Stomach (tissue), 9 donors: ENCODE results near the gene PDILT. TPM values are rescaled to one million over a fixed set of nuclear protein-coding genes. Genes with fewer than 3 reads are reported as not detected.

Experiments
- DNase-seq, 2 donors: peaks; one replicate each; pipeline versions ENCODE4 v3.0.0 to v3.0.0-alpha.2; 2013 to 2019
- H3K27ac ChIP-seq, 5 donors: fragments of 200-600 bp in 4 of 5; sonication (generic) in 4 of 5; one replicate each; pipeline ENCODE4 v1.5.1; 2013 to 2019; ENCODE audit warnings: mild to moderate bottlenecking in 1 of 5, moderate library complexity in 1 of 5
- H3K27me3 ChIP-seq, 3 donors: fragments of 200-600 bp; sonication (generic); one replicate each; pipeline ENCODE4 v1.5.1; 2017 to 2019; ENCODE audit warnings: mixed run types in 1 of 3
- H3K36me3 ChIP-seq, 4 donors: fragments of 200-600 bp; sonication (generic); 1 replicate in 3 of 4; 2 replicates in 1 of 4; pipeline ENCODE4 v1.5.1; 2016 to 2019
- H3K4me1 ChIP-seq, 4 donors: fragments of 200-600 bp; sonication (generic); one replicate each; pipeline ENCODE4 v1.5.1; 2016 to 2019
- H3K4me3 ChIP-seq, 4 donors: fragments of 200-600 bp; sonication (generic) in 3 of 4; one replicate each; pipeline ENCODE4 v1.5.1; 2016 to 2019; ENCODE audit warnings: mild to moderate bottlenecking in 1 of 4
- H3K9me3 ChIP-seq, 4 donors: fragments of 200-600 bp; sonication (generic); one replicate each; pipeline ENCODE4 v1.5.1; 2016 to 2019
- EP300 ChIP-seq: sonication (generic); formaldehyde crosslinking; IDR thresholded peaks from one replicate; pipeline ENCODE4 v1.6.1; 2017; ENCODE audit warnings: antibody characterized with exemption
- POLR2A ChIP-seq, 4 donors: fragments of 450-650 bp; IDR thresholded peaks; one replicate each; pipeline ENCODE4 v1.6.1; 2016; ENCODE audit warnings: antibody characterized with exemption in 4 of 4, control low read depth in 2 of 4, mild to moderate bottlenecking in 1 of 4, moderate library complexity in 1 of 4
- POLR2AphosphoS5 ChIP-seq, 3 donors: sonication (generic); formaldehyde crosslinking; IDR thresholded peaks; one replicate each; pipeline ENCODE4 v1.6.1; 2016; ENCODE audit warnings: antibody characterized with exemption in 3 of 3
- WGBS, 5 donors: extraction: QIAGEN DNeasy Blood & Tissue Kit in 3 of 5; methylation state at CpG; one replicate each; pipeline versions ENCODE4 v1.1.5 to v1.1.7; 2013 to 2018; 5-methylcytosine and 5-hydroxymethylcytosine counted together
- intact Hi-C: fragments of 100-400 bp; cut with DNase I; formaldehyde crosslinking; loops from one replicate; pipeline ENCODE4 v1.15.1; 2023; ENCODE audit warnings: low total_unique reads
- polyA plus RNA-seq, 3 donors: library from polyadenylated mRNA; stranded (reverse); fragments of 200-250 nt; gene quantifications; one replicate each; pipeline ENCODE4 v1.2.3, GENCODE V29; 2013
- total RNA-seq, 5 donors: library from RNA; depleted of rRNA; stranded (reverse); fragments of >200 nt; gene quantifications; one replicate each; pipeline versions ENCODE4 v1.1.0 to v1.2.3, GENCODE V29; 2014 to 2016
- TF ChIP-seq, protein P1 (sequence below), 7 experiments: fragments of 450-650 bp in 4 of 7; fragments of 200-600 bp in 3 of 7; sonication (generic) in 3 of 7; IDR thresholded peaks; one replicate each; pipeline ENCODE4 v1.5.1; 2016 to 2019; ENCODE audit warnings: antibody characterized with exemption in 7 of 7, control low read depth in 2 of 7, mild to moderate bottlenecking in 1 of 7
- donor health status: healthy with polysubstance abuse.
- donor health status: Bipolar disorder and iron deficiency.
- donor health status: healthy.

The PDILT gene
- total and polyA plus RNA-seq, 8 donors, result 0.37 to 150 (median 34.8) TPM; not detected in 1

DNA sequence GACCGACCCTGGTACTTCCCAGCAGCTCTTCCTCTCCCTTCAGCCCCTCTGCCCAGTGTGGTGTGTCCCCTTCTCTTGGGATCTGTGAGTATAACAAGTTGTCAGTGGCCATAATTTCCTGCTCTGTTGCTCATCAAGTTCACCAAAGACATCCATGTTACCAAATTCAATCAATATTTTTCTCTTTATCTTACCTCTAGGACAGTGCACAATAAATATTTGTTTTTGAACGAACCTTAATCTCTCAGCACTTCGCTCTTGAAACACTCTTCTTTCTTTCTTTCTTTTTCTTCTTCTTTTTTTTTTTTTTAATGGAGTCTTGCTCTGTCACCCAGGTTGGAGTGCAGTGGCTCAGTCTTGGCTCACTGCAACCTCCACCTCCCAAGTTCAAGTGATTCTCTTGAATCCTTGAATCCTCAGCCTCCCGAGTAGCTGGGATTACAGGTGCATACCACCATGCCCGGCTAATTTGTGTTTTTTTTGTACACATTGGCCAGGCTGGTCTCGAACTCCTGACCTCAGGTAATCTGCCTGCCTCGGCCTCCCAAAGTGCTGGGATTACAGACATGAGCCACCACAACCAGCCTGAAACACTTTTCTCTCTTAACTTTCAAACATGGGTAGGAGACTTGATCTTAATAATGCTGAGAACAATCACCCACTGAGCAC lies 49.3 kb downstream of the PDILT start:
- WGBS, 5 donors, result 59 to 70% (median 64%) methylated on average over 7 of the region's 7 CpGs
- DNase-seq, result no peak

DNA sequence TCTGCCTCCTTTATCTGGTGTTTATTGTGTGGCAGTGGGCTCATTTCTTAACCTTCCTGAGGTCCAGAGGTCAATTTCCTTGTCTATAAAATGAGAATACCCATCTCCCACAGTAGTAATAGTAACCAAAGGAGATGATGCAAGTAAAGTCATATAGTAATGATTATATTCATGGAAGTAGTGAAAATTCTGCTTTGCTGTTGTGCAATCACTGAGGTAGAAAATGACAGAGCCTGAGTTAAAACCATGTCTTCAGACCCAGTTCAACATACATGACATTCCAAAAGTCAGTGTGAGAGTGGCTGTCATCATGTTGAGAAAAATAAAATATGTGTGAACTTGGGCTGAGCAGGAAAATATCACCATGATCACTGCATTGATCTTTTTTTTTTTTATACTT lies 51.2 kb downstream of the PDILT start:
- Histone ChIP-seq H3K4me3 (no peak overlapping the region), H3K27me3 (peaks cover 0 to 10% (median 0%) of the 10 kb centered on the region in 3 donors), H3K4me1 (peaks cover 0 to 7% (median 3%) of the 10 kb centered on the region in 4 donors), H3K9me3 (no peaks in the 10 kb centered on the region), H3K27ac (no peak overlapping the region), H3K36me3 (no peaks in the 10 kb centered on the region)
- TF ChIP-seq POLR2AphosphoS5 (IDR thresholded peaks at IDR 0.05) (no peak), POLR2A (IDR thresholded peaks at IDR 0.05) (no peak), EP300 (no peak)
- TF ChIP-seq, protein P1, sequence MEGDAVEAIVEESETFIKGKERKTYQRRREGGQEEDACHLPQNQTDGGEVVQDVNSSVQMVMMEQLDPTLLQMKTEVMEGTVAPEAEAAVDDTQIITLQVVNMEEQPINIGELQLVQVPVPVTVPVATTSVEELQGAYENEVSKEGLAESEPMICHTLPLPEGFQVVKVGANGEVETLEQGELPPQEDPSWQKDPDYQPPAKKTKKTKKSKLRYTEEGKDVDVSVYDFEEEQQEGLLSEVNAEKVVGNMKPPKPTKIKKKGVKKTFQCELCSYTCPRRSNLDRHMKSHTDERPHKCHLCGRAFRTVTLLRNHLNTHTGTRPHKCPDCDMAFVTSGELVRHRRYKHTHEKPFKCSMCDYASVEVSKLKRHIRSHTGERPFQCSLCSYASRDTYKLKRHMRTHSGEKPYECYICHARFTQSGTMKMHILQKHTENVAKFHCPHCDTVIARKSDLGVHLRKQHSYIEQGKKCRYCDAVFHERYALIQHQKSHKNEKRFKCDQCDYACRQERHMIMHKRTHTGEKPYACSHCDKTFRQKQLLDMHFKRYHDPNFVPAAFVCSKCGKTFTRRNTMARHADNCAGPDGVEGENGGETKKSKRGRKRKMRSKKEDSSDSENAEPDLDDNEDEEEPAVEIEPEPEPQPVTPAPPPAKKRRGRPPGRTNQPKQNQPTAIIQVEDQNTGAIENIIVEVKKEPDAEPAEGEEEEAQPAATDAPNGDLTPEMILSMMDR (IDR thresholded peaks at IDR 0.05), result no peak
- no peak for DNase-seq
- intact Hi-C loops, result no loop called here

More for the DNA sequence above, 49.3 kb downstream of the PDILT start:
- Histone ChIP-seq H3K4me3 (no peak overlapping the region), H3K4me1 (no peaks in the 10 kb centered on the region), H3K27me3 (no peaks in the 10 kb centered on the region), H3K27ac (no peak overlapping the region), H3K36me3 (no peaks in the 10 kb centered on the region), H3K9me3 (no peaks in the 10 kb centered on the region)
- intact Hi-C loops, result no loop called here
- no peak for TF ChIP-seq POLR2A (IDR thresholded peaks at IDR 0.05)
- TF ChIP-seq, protein P1 (IDR thresholded peaks at IDR 0.05), result no peak
- no peak for TF ChIP-seq POLR2AphosphoS5 (IDR thresholded peaks at IDR 0.05)

DNA sequence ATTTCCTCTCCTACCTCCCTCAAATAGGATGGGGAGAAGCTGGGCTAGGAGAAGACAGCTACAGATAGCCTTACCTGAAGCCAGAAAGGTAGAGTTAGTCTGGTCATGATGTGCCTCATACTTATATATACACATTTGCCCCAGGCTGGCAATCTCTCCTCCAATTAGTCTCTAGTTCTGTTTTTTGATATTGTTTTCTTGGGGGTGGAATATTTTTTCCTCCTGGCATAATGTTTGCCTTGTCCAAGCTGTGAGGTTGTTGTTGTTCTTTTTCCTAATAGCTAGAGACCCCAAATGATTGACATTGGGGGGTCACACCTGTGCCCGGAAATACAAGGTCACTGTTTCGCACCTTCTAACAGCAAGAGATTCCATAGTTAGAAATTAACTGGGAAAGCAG lies 51.9 kb downstream of the PDILT start, which contains the start of gene UMOD:
TSS of gene UMOD (minus strand) at position 101 of the 400 bp plus-strand sequence. CDS start 1,978 bp downstream, outside the sequence.
- Histone ChIP-seq H3K27ac (no peak within 1 kb of the TSS), H3K36me3 (no peaks in the 10 kb centered on the region), H3K27me3 (peaks cover 0 to 15% (median 0%) of the 10 kb centered on the region in 3 donors), H3K4me3 (no peak within 1 kb of the TSS), H3K9me3 (no peaks in the 10 kb centered on the region), H3K4me1 (peaks cover 0 to 9% (median 4%) of the 10 kb centered on the region in 4 donors)
- TF ChIP-seq, protein P1 (IDR thresholded peaks at IDR 0.05), result no peak
- no peak for TF ChIP-seq POLR2A (IDR thresholded peaks at IDR 0.05)
- TF ChIP-seq EP300, result no peak
- no peak for TF ChIP-seq POLR2AphosphoS5 (IDR thresholded peaks at IDR 0.05)
- no peak for DNase-seq
- intact Hi-C loops, result no loop called here
- 32 to 58% (median 56%) methylated on average over 2 of the region's 2 CpGs for WGBS, 5 donors

DNA sequence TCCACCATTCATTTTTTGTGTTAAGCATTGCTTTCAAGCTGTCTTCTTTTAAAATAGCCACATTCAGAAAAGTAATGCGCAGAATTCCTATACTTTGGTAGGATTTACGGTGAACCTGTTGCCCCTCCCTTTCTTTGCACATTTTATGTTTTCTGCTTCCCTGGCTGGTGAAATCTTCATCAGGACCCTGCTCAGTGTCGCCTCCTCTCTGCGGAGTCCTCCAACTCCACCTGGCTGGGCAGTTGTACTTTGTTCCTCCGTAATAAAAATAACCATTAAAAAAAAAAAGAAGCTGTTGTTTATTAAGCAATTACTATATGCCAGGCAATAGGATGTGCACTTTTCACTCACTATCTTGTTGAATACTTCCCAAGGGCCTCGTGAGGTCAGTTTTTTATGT lies 54.9 kb downstream of the PDILT start:
- 76 to 89% (median 85%) methylated on average over 6 of the region's 6 CpGs for WGBS, 5 donors
- no peak overlapping the region for H3K27ac ChIP-seq
- TF ChIP-seq POLR2AphosphoS5 (IDR thresholded peaks at IDR 0.05) (no peak), EP300 (no peak), POLR2A (IDR thresholded peaks at IDR 0.05) (no peak)
- TF ChIP-seq, protein P1 (IDR thresholded peaks at IDR 0.05), result no peak

More for the DNA sequence above, 54.9 kb downstream of the PDILT start:
- Histone ChIP-seq H3K27me3 (peaks cover 0 to 19% (median 0%) of the 10 kb centered on the region in 3 donors), H3K9me3 (no peaks in the 10 kb centered on the region), H3K4me1 (peaks cover 0 to 9% (median 4%) of the 10 kb centered on the region in 4 donors), H3K4me3 (no peak overlapping the region), H3K36me3 (no peaks in the 10 kb centered on the region)
- no peak for DNase-seq
- intact Hi-C loops, result no loop called here
